Activated T-helper 2 cell treated with anti-CD3 and anti-CD28 coated beads, Interferon-gamma antibody, Interleukin-2, Interleukin-4, amounts not matched to agents 10 μg/mL and 5 μg/mL and 100 μg/mL, durations not matched to agents 14 hours and 24 hours and 36 hours (primary cell): ENCODE data around the gene PLK4. TPM values are rescaled to one million over a fixed set of nuclear protein-coding genes. Genes with fewer than 3 reads are reported as not detected.
"Not testable (repeated sequence)": the region's sequence is repeated elsewhere in the genome, so short reads cannot be mapped to it uniquely, and the experiment has no call there.

Experiments used
- DNase-seq: peaks from one replicate; pipeline ENCODE4 v3.0.0; 2021; ENCODE audit warnings: low spot score
- H3K27ac Mint-ChIP-seq: one replicate; pipeline ENCODE4 v1.8.0; 2021; ENCODE audit warnings: mixed read lengths
- H3K27me3 Mint-ChIP-seq: one replicate; pipeline ENCODE4 v1.8.0; 2021; ENCODE audit warnings: low read depth, mixed read lengths
- H3K36me3 Mint-ChIP-seq: one replicate; pipeline ENCODE4 v1.8.0; 2021; ENCODE audit warnings: low read depth, mixed read lengths
- H3K4me1 Mint-ChIP-seq: one replicate; pipeline ENCODE4 v1.8.0; 2021; ENCODE audit warnings: low read depth, mixed read lengths
- H3K4me3 Mint-ChIP-seq: one replicate; pipeline ENCODE4 v1.8.0; 2021; ENCODE audit warnings: low read depth, mild to moderate bottlenecking, moderate library complexity, mixed read lengths
- H3K9me3 Mint-ChIP-seq: one replicate; pipeline ENCODE4 v1.8.0; 2021; ENCODE audit warnings: mixed read lengths
- intact Hi-C: fragments of 100-400 bp; cut with micrococcal nuclease; formaldehyde crosslinking; loops from one replicate; pipeline ENCODE4 v1.15.1; 2023
- total RNA-seq: library from RNA; stranded (reverse); gene quantifications from 2 replicates; pipeline ENCODE4 v1.2.3, GENCODE V29; 2022

Gene PLK4
- total RNA-seq, 1 donor from 2014 or later, result 50.1 TPM

DNA sequence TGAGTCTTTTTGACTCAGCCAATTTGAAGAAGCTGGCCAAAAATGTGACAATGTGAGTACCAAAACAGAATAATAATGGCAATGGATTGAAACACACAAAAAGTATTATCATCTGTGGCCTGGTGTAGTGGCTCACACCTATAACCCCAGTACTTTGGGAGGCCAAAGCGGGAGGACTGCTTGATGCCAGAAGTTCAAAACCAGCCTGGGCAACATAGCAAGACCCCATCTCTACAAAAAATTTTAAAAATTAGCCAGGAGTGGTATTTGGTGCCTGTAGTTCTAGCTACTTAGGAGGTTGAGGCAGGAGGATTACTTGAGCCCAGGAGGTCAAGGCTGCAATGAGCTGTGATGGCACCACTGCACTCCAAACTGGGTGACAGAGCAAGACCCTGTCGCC is 41.5 kb downstream of the PLK4 start:
- no peaks in the 10 kb centered on the region for H3K27me3 Mint-ChIP-seq
- H3K9me3 Mint-ChIP-seq, result no peaks in the 10 kb centered on the region
- H3K4me3 Mint-ChIP-seq, result no peak overlapping the region
- no peak for DNase-seq
- H3K36me3 Mint-ChIP-seq, result peaks cover 39% of the 10 kb centered on the region
- intact Hi-C loops, result no loop called here
- no peaks in the 10 kb centered on the region for H3K4me1 Mint-ChIP-seq
- no peak overlapping the region for H3K27ac Mint-ChIP-seq

DNA sequence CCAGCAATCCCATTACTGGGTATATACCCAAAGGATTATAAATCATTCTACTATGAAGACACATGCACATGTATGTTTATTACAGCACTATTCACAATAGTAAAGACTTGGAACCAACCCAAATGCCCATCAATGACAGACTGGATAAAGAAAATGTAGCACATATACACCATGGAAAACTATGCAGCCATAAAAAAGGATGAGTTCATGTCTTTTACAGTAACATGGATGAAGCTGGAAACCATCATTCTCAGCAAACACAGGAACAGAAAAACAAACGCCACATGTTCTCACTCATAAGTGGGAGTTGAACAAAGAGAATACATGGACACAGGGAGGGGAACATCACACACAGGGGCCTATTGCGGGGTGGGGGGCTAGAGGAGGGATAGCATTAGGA is 45.0 kb downstream of the PLK4 start:
- H3K4me3 Mint-ChIP-seq, intact Hi-C loops, H3K27me3 Mint-ChIP-seq, H3K27ac Mint-ChIP-seq, H3K9me3 Mint-ChIP-seq, H3K4me1 Mint-ChIP-seq, DNase-seq: not testable (repeated sequence)
- H3K36me3 Mint-ChIP-seq, result peaks cover 47% of the 10 kb centered on the region

DNA sequence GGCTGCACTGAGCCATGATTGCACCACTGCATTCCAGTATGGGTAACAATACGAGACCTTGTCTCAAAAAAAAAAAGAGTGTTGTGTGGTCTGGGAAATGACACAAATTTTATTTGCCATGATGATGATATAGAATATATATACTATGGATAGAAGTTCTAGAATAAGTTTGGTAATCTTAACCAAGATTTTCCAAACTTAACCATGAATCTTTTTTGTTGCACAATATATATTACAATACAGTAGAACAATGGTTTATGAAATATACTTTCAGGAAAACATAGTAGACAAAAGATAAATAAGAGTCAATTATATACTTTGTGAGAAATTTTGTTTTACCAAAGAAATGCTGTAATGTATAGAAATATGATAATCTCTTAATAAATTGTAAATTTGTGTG is 49.5 kb downstream of the PLK4 start:
- H3K27ac Mint-ChIP-seq, result no peak overlapping the region
- DNase-seq, result no peak
- peaks cover 24% of the 10 kb centered on the region for H3K36me3 Mint-ChIP-seq
- no peaks in the 10 kb centered on the region for H3K27me3 Mint-ChIP-seq
- H3K4me3 Mint-ChIP-seq, result no peak overlapping the region
- no peaks in the 10 kb centered on the region for H3K9me3 Mint-ChIP-seq
- intact Hi-C loops, result no loop called here
- H3K4me1 Mint-ChIP-seq, result no peaks in the 10 kb centered on the region

DNA sequence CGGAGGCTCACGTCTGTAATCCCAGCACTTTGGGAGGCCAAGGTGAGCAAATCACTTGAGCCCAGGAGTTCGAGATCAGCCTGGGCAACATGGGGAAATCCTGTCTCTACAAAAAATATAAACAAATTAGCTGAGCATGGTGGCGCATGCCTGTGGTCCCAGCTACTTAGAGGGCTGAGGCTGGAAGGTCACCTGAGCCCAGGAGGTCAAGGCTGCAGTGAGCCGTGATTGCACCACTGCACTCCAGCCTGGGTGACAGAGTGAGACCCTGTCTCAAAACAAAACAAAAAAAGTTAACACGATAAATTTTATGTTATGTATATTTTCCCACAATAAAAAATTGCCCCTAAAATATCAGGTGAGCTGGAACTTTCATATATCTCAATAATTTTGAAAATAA is 51.1 kb downstream of the PLK4 start:
- H3K4me1 Mint-ChIP-seq, H3K27me3 Mint-ChIP-seq, H3K9me3 Mint-ChIP-seq, DNase-seq, H3K27ac Mint-ChIP-seq, H3K4me3 Mint-ChIP-seq, intact Hi-C loops: not testable (repeated sequence)
- H3K36me3 Mint-ChIP-seq, result peaks cover 14% of the 10 kb centered on the region

DNA sequence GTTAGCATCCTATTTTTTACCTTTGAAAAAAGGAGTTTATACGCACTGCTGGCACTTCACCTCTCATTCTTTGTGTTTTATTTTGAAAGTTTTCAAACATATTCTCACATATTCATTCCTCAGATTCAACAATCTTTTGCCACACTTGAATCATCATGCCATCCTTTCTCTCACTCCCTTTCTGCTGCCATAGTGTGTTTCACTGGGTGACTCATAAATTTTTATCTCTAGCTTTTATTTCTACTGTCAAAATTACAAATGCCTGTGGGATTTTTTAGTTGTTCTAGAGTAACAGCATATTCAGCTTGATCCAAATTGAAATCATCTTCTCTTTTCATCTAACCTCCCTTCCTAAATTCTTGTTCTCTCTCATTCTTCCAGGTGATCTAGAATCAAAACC is 56.3 kb downstream of the PLK4 start:
- Mint-ChIP-seq H3K4me3 (no peak overlapping the region), H3K27me3 (no peaks in the 10 kb centered on the region), H3K4me1 (peaks cover 6% of the 10 kb centered on the region), H3K9me3 (no peaks in the 10 kb centered on the region), H3K36me3 (peaks cover 13% of the 10 kb centered on the region), H3K27ac (peak overlapping the region; percentile 15)
- DNase-seq, result no peak
- intact Hi-C loops, result no loop called here

Other genes starting within 250 kb of the PLK4 start
- not detected in 2 replicates for gene INTU, start 247.9 kb upstream of the PLK4 start, total RNA-seq
- gene SLC25A31, start 150.5 kb upstream of the PLK4 start, total RNA-seq, result not detected in 2 replicates
- gene HSPA4L, start 98.6 kb upstream of the PLK4 start, total RNA-seq, result 5.0 and 5.2 TPM in 2 replicates
- gene MFSD8, start 84.3 kb downstream of the PLK4 start, total RNA-seq, result 18.7 and 20.2 TPM in 2 replicates
- 21.0 and 23.9 TPM in 2 replicates for gene ABHD18, start 84.5 kb downstream of the PLK4 start, total RNA-seq
- gene LARP1B, start 180.4 kb downstream of the PLK4 start, total RNA-seq, result 31.9 and 32.2 TPM in 2 replicates